ENCODE measurements around the gene GAS1.

GRCh38 chr9:86925686-86926085 lies 21.6 kb downstream of the GAS1 start:
- TF ChIP-seq POLR2A (IDR thresholded peaks at IDR 0.05) (no peak), CTCF (IDR thresholded peaks at IDR 0.05) (no peak)
